HG02852 (cell line): ENCODE data around the gene MYH14.

Source experiments
- ATAC-seq: cut with Tn5 transposase; IDR thresholded peaks from one replicate; pipeline ENCODE4 v1.9.1; 2021; ENCODE audit warnings: mild to moderate bottlenecking, moderate library complexity; ENCODE audit not compliant: unreplicated experiment

Gene MYH14

DNA sequence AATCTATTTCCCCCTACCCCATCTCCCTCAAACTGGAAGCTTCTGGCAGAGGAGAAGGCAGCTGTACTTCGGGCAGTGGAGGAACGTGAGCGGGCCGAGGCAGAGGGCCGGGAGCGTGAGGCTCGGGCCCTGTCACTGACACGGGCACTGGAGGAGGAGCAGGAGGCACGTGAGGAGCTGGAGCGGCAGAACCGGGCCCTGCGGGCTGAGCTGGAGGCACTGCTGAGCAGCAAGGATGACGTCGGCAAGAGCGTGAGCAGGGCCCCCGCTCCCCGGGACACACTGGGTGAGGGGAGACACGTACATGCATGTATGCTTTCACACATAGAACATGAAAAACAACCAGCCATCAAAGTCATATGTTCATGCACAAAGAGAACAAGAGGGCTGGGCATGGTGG lies 83.0 kb downstream of the MYH14 start:
- ATAC-seq = no peak

DNA sequence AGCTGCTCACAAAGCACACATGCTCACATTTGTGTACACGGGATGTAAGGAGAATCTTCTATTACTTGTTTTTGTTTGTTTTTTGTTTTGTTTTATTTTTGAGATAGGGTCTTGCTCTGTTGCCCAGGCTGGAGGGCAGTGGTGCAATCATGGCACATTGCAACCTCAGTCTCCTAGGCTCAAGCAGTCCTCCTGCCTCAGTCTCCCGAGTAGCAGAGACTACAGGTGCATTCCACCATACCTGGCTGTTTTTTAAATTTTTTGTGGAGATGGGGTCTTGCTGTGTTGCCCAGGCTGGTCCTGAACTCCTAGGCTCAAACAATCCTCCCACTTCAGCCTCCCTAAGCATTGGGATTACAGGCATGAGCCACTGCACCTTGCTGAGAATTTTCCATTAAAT lies 83.9 kb downstream of the MYH14 start:
- no peak for ATAC-seq

DNA sequence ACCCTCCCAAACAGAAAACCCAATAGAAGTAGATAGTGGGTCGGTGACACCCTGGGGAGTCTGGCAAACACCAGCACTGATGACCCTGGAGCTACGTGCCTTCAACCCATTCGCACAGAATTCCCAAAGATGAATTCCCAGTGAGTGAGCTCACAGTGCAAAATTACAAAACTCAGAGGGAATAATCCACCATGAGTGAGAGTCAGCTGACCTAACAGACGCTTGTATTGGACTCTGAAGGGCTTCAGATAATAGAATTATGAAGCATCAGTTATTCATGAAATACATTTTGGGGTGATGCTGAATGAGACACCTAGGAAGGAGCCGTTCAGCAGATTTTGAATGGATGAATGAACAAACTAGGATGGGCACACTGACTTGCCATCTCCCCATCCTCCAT lies 85.5 kb downstream of the MYH14 start:
- no peak for ATAC-seq

DNA sequence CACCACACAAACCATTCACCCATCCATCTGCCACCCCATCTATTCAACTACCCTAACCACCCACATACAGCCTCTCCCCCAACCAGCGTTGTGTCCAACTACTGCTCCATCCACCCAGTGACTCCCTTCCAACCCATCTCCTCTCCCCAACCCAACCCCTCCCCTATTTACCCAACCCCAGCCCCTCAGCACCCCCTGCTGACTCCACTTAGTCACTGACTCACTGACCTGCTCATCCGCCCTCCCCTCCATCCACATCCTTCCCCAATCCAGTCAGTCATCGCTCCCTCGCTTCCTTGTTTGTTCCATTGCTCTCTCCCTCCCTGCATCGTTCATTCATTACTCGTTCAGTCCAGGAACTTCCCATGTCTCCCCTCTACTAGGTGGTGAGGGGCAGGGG lies 86.6 kb downstream of the MYH14 start:
- no peak for ATAC-seq

DNA sequence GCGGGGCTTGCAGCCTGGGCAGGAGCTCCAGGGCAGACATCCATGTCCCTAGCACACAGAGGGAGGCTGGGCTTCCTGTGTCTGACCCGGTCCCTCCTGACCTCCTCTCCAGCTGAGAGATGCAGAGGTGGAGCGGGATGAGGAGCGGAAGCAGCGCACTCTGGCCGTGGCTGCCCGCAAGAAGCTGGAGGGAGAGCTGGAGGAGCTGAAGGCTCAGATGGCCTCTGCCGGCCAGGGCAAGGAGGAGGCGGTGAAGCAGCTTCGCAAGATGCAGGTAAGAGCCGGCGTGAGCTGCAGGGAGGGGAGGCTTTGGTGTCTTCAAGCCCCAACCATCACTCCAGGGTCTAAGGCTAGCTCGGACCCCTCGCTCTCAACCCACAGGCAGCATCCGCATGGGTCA lies 87.4 kb downstream of the MYH14 start:
- no peak for ATAC-seq

DNA sequence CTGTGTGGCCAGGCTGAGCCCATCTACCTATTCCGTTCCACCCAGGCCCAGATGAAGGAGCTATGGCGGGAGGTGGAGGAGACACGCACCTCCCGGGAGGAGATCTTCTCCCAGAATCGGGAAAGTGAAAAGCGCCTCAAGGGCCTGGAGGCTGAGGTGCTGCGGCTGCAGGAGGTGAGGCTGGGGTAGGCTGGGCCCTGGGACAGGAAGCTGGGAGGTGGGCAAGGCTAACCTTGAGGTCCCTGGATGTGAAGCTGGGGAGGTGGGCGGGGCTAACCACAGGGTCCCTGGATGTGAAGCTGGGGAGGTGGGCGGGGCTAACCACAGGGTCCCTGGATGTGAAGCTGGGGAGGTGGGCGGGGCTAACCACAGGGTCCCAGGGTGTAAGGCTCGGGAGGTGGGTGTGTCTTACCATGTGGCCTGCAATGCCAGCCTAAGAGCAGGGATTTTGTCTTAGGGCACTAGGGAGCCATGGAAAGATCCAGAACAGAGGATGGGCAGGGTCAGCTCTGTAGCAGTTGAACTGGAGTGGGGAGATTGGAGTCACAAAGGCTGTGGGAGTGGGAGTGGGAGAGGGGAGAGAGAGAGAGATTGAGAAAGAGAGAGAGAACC lies 88.9 kb downstream of the MYH14 start:
- ATAC-seq = no peak

DNA sequence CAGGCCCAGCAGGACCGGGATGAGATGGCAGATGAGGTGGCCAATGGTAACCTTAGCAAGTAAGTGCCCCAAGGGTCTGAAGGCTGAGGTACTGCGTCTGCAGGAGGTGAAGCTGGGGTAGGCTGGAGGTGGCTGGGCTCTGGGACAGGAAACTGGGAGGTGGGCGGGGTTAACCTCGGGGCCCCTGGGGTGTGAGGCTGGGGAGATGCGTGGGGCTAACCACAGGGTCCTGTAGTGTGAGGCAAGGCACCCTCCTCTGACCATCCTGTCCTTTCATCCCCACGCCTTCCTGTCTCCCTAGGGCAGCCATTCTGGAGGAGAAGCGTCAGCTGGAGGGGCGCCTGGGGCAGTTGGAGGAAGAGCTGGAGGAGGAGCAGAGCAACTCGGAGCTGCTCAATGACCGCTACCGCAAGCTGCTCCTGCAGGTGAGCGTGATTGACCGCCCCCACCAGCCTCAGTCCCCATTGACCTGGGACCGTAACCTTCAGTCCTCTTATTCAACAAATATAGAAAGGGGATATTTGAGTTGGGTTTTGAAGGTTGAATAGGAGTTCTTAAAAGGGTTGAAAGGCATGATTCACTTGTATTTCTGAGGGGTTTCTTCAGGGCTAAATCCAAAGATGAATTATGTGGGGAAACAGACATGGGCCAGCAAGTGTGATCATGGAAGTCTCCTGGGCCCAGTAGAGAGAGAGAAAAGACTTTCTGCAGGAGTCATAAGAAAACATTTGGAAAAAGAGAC lies 90.0 kb downstream of the MYH14 start:
- no peak for ATAC-seq

DNA sequence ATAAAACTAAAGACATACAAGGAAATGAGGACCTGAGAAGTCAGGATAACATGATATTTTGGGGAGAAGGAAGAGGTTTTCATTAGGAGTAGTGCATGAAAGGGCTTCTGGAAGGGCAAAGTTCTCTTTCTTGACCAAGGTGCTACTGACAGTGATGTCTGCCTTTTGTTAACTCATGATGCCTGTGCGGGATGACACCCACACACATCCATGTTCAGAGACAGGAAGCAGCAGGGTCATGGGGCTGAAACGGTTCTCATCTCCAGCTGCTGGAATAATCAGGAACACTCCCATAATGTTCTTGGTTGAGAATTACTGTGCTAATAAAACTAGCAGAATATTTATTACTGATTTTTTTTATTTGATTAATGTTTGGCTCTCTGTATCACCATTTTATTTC lies 96.6 kb downstream of the MYH14 start:
- no peak for ATAC-seq

DNA sequence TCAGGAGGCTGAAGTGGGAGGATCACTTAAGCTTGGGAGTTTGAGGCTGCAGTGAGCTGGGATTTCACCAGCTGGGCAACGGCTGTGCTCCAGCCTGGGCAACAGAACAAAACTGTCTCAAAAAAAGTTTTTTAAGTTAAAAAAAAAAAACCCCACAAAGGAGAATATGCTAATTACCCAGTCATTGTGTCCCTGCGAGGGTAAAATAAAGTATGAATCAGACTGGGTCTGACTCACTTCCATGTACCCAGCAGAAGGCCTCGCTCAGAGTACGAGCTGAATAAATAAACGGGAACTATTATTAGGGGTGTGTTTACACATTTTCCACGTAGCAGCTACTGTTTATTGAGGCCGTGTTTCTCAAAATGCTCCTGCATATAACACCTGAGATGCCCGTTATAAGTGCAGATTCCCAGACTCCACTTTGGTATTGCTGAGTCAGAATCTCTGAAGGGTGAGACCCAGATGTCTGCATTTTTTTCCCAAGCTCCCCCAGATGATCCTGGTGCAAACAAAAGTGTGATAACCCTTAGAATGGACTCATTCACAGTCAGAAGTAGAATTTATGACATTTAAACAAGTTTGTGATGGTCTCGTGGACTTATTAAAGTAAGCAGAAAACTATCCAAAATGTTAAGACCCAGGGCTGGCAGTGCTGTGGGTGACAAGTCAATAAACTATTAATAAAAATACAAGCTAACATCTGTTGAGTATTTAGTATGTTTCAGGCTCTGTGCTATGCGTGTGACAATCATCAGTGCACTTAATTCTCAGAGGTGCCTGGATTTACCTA lies 97.6 kb downstream of the MYH14 start:
- ATAC-seq = no peak

DNA sequence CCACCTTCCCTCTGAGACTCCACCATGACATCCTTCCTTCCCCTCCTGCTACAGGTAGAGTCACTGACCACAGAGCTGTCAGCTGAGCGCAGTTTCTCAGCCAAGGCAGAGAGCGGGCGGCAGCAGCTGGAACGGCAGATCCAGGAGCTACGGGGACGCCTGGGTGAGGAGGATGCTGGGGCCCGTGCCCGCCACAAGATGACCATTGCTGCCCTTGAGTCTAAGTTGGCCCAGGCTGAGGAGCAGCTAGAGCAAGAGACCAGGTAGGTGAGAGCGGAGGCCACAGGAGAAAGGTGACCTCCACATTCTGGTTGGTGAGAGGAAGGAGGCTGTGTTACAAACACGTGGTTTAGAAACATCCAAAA lies 98.2 kb downstream of the MYH14 start:
- no peak for ATAC-seq

DNA sequence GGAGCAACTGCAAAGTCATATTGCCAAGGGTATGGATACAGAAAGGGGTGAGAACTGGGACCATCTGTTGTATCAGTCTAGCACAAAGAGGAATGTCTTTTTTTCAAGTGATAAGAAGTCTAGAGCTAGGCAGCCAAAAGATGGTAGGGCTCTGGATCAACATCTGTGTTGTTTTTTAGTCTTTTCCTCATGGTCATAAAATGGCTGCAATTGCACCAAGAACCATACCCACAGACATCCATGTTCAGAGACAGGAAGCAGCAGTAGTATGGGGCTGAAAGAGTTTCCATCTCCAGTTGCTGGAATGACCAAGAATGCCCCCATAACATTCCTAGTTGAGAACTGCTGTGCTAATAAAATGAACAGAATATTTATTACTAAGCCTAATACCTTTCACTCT lies 100.1 kb downstream of the MYH14 start:
- no peak for ATAC-seq

DNA sequence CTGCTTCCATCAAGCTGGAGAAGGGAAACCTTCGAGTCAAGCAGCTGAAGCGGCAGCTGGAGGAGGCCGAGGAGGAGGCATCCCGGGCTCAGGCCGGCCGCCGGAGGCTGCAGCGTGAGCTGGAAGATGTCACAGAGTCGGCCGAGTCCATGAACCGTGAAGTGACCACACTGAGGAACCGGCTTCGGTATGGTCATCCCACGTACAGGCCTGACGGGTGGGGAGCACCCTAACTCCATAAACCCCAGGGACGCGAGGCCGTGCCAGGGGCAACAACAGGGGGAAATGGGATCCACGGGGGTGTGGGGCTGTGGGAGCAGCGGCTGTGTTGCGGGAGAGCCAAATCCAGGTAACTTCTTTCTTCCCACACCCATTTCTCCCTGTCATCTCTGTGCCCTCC lies 105.6 kb downstream of the MYH14 start:
- ATAC-seq = no peak

DNA sequence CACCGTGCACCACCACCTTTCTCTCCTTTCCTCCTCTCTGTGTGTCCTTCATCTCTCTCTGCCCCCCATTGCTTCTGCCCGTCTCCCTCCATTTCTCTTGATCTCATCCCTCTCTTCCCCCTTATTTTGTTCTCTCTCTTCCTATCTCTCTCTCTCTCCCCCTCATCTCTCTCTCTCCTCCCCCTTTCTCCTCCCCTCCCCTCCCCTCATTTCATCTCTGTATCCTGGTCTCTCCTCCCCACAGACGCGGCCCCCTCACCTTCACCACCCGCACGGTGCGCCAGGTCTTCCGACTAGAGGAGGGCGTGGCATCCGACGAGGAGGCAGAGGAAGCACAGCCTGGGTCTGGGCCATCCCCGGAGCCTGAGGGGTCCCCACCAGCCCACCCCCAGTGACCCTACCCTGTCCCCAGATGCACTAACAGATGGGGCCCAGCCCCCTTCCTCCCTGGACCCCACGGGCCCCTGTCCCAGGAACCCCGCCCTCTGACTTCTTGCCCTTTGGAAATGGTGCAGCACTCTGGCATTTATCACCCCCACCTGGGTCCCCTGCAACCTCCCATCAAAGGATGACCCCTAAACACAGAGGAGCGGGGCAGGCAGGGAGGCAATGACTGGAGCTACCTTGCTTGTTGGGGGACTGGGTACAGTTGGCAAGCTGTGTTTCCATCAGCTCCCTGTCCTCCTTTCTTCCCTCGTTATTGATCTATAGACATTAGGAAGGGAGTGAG lies 106.1 kb downstream of the MYH14 start:
- ATAC-seq = no peak

DNA sequence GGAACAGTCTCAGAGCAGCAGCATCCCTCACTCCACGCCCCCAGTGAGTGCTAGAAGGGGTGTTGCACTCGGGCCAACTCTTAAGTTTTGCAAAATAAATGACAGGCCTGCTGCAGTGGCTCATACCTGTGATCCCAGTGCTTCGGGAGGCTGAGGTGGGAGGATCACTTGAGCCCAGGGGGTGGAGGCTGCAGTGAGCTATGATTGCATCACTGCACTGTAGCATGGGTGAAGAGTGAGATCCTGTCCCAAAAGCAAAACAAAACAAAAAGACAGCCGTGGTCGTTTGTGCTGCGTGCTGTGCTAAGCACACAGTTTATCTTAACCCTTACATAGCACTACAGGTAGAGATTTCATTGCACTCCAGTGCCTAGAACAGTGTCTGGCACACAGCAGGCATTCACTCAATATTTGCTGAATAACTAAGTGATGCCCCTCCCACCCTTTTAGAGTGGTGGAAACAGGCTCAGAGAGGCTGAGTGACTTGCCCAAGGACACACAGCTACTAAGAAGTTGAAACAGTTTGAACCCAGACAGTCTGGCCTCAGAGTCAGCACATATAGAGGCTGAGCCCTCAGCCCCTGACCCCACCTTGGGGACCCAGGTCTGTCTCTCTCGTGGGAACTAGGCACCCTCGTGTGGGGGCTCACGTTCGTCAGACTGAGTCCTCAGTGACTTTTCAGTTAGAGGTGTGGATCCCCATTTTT lies 107.5 kb downstream of the MYH14 start:
- ATAC-seq = no peak

DNA sequence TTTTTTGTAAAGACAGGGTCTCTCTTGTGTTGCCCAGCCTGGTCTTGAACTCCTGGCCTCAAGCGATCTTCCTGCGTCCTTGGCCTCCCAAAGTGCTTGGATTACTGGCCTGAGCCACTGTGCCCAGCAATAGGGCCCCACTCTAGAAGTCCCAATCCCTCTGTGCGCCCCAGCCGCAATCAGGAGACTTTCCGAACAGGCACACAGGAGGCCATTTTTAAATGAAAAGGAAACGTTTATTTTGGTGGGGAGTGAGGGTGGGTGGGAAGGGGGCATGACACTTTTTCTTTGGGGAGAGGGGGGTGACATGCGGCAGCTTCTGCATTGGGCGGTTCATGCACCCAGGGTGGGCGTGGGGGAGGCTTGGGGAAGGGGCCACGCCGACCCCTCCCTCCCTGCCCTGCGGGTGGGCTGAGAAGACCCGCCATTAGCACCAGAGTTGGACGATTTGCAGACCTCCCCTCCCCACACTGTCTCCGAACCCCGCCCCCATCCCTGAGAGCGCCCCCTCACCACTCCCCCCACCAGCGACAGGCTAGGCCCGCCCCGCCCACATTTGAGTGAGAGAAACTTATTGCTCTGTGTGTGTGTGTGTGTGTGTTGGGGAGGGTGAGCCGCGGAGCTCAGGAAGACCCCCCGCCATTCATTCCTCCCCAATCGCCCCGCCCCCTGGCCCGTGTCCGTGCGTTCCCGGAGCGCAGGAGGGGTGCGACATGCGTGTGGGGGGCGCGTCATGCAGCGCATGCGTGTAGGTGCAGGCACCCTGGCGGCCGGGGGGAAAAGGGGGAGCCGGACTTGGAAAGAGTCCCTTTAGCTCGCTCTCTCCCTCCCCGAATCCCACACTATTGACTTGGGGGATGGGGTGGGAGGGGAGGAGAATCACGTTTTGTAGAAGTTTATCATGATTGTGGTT lies 108.6 kb downstream of the MYH14 start:
- no peak for ATAC-seq

DNA sequence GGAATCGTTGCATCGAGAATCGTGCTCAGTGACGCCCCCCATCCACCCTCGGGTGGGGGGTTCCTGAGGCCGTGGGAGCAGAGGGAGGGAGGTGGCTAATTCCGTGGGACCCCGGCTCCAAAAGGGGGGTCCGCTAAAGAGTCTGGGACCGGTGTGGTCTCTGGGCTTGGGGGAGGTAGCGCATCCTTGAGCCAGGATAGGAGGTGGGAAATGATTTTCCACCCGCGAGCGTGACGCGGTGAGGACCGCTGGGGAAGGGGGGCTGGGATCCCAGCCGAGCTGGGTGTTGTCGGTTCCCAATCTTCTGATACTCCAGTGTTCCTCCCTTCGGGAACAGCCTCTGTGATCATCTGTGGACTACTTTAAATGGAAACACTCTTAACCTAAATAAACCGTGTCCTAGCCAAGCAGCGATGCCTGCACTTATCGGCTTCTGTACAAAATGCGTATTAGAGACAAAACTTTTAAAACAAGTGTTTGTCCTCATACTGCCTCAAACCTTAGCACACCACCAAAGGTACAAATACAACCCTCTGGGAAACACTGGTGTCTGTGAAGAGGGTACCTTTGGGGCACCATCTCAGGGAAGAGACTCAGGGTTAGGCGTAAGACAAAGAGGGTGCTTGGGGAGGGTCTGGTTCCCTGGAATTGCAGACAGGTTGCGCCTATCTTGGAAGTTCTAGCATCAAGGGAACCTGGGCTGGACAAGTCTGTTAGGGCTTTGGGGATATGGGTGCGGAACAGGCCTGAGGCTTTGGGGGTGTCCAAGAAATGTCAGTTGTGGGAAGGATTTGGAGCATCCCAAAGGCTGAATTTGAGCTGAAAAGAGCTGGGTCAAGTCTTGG lies 109.8 kb downstream of the MYH14 start:
- no peak for ATAC-seq

DNA sequence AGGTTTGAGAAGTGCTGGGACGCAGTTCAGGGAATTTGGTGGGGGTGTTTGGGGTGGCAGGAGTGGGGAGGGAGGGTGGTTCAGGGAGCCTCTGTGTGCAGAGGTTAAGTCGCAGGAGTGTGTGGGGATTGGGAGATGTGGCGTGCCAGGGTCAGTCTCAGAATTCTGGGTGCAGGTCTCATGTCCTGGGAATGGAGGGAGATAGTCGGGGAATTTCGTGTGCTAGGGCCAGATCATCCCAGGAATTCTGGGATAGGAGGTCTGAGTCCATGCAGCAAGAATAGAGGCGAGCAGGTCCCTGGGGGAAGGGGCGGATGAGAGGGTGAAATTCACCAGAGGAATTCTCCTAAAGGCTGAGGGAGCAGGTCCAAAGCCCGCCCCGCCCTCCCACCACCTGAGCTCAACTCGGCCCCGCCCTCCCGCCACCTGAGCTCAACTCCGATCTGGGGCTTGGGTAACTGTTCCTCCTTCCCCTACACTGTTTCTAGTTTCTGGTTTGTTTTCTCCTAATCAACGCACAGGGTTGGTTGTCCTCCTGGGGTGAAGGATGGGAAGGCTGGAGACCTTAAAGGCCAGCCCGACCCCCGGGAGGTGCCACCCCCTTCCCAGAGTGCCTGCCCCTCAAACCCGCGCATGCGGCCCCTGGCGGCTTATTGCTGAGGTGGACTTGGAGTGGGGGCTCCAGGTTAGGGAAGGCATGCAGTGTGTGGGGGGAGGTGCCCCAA lies 110.6 kb downstream of the MYH14 start:
- no peak for ATAC-seq
